Brain microvascular endothelial cell (primary cell): Measurements from ENCODE around the gene FXYD2.

ENCODE experiments used
- DNase-seq: peaks from one replicate; pipeline ENCODE4 v3.0.0-alpha.2; 2020
- H3K27ac ChIP-seq: fragments of 250-450 bp; sonication (Bioruptor Pico); 2 replicates; pipeline ENCODE4 v1.5.1; 2020; ENCODE audit warnings: mild to moderate bottlenecking, moderate library complexity
- H3K27me3 ChIP-seq: fragments of 250-450 bp; sonication (Bioruptor Pico); replicated peaks from 2 replicates; pipeline ENCODE4 v1.5.1; 2020; ENCODE audit warnings: mild to moderate bottlenecking
- H3K36me3 ChIP-seq: fragments of 250-450 bp; sonication (Bioruptor Pico); replicated peaks from 2 replicates; pipeline ENCODE4 v1.5.1; 2020; ENCODE audit warnings: mild to moderate bottlenecking
- H3K4me3 ChIP-seq: 2 replicates; pipeline ENCODE4 v1.5.1; 2011; ENCODE audit warnings: low read depth, mild to moderate bottlenecking, control low read depth, low read length, moderate library complexity
- CTCF ChIP-seq: IDR thresholded peaks from 2 replicates; pipeline ENCODE4 v1.5.1; 2011; ENCODE audit warnings: low read depth, mild to moderate bottlenecking, moderate library complexity, low read length, control low read depth, inconsistent platforms; ENCODE audit errors: missing control alignments
- in situ Hi-C: cut with HindIII; loops from 2 replicates; pipeline ENCODE4 v1.10.0; 2017; ENCODE audit warnings: low sequenced_read_pairs, low pct_ligation_motif_present

Gene FXYD2

GRCh38 chr11:117839380-117839881 is 14.9 kb upstream of the FXYD2 start:
- in situ Hi-C loops = loop anchor here (25.0 kb wide), 1 partner anchor 98 kb away; the partner anchor contains the start of gene TMPRSS13

GRCh38 chr11:117838901-117839300 is 14.4 kb upstream of the FXYD2 start:
- no peak overlapping the region for H3K27ac ChIP-seq
- in situ Hi-C loops = loop anchor here (25.0 kb wide), 1 partner anchor 98 kb away; the partner anchor contains the start of gene TMPRSS13
- H3K27me3 ChIP-seq = peaks cover 2% of the 10 kb centered on the region
- no peak overlapping the region for H3K4me3 ChIP-seq
- TF ChIP-seq CTCF = no peak
- H3K36me3 ChIP-seq = no peaks in the 10 kb centered on the region
- DNase-seq = no peak

More at GRCh38 chr11:117839380-117839881, 14.9 kb upstream of the FXYD2 start:
- no peak for DNase-seq
- H3K27ac ChIP-seq = no peak overlapping the region
- H3K4me3 ChIP-seq = no peak overlapping the region
- H3K27me3 ChIP-seq = peaks cover 2% of the 10 kb centered on the region
- TF ChIP-seq CTCF = no peak
- no peaks in the 10 kb centered on the region for H3K36me3 ChIP-seq

GRCh38 chr11:117837791-117838190 is 13.2 kb upstream of the FXYD2 start:
- Histone ChIP-seq H3K27me3 (peaks cover 2% of the 10 kb centered on the region), H3K4me3 (no peak overlapping the region), H3K27ac (no peak overlapping the region), H3K36me3 (no peaks in the 10 kb centered on the region)
- DNase-seq = no peak
- no peak for TF ChIP-seq CTCF
- in situ Hi-C loops = loop anchor here (25.0 kb wide), 1 partner anchor 100 kb away; the partner anchor contains the start of gene TMPRSS13

GRCh38 chr11:117837070-117837776 is 12.7 kb upstream of the FXYD2 start:
- H3K27ac ChIP-seq = no peak overlapping the region
- no peak overlapping the region for H3K4me3 ChIP-seq
- in situ Hi-C loops = loop anchor here (25.0 kb wide), 1 partner anchor 100 kb away; the partner anchor contains the start of gene TMPRSS13
- no peak for DNase-seq
- no peak for TF ChIP-seq CTCF
- H3K36me3 ChIP-seq = no peaks in the 10 kb centered on the region
- H3K27me3 ChIP-seq = peaks cover 2% of the 10 kb centered on the region

GRCh38 chr11:117836077-117836960 is 11.8 kb upstream of the FXYD2 start:
- no peak for TF ChIP-seq CTCF
- H3K36me3 ChIP-seq = no peaks in the 10 kb centered on the region
- peaks cover 2% of the 10 kb centered on the region for H3K27me3 ChIP-seq
- in situ Hi-C loops = loop anchor here (25.0 kb wide), 1 partner anchor 101 kb away; the partner anchor contains the start of gene TMPRSS13
- DNase-seq = no peak
- H3K27ac ChIP-seq = no peak overlapping the region
- H3K4me3 ChIP-seq = no peak overlapping the region
